Gastrocnemius medialis (tissue), 4 donors: ENCODE results near the gene KRTAP22-2. TPM values are rescaled to one million over a fixed set of nuclear protein-coding genes. Genes with fewer than 3 reads are reported as not detected.

Experiments used
- ATAC-seq, 2 donors: fragments of 150-250 bp; one replicate each; pipeline ENCODE4 v1.9.1; 2016
- DNase-seq, 2 donors: peaks; one replicate each; pipeline ENCODE4 v3.0.0-alpha.2; 2019
- H3K27ac ChIP-seq, 4 donors: fragments of 200-600 bp; sonication (generic); 1 replicate in 1 of 4; 2 replicates in 3 of 4; pipeline ENCODE4 v1.5.1; 2016 to 2018; ENCODE audit warnings: mild to moderate bottlenecking in 2 of 4, moderate library complexity in 1 of 4
- H3K27me3 ChIP-seq, 3 donors: fragments of 200-600 bp; sonication (generic) in 2 of 3; 1 replicate in 1 of 3; 2 replicates in 2 of 3; pipeline versions ENCODE4 v1.5.1 to v1.6.0; 2016 to 2019; ENCODE audit warnings: mild to moderate bottlenecking in 1 of 3, moderate library complexity in 1 of 3
- H3K36me3 ChIP-seq, 2 donors: fragments of 200-600 bp; sonication (generic) in 1 of 2; one replicate each; pipeline ENCODE4 v1.5.1; 2017 to 2018
- H3K4me1 ChIP-seq, 2 donors: fragments of 200-600 bp; sonication (generic) in 1 of 2; one replicate each; pipeline ENCODE4 v1.5.1; 2016 to 2017; ENCODE audit warnings: mild to moderate bottlenecking in 2 of 2
- H3K4me3 ChIP-seq, 4 donors: fragments of 200-600 bp; sonication (generic) in 3 of 4; 1 replicate in 1 of 4; 2 replicates in 3 of 4; pipeline ENCODE4 v1.5.1; 2016 to 2019; ENCODE audit warnings: mild to moderate bottlenecking in 2 of 4
- H3K9me3 ChIP-seq, 3 donors: fragments of 200-600 bp; sonication (generic) in 2 of 3; 1 replicate in 1 of 3; 2 replicates in 2 of 3; pipeline ENCODE4 v1.5.1; 2016 to 2019
- CTCF ChIP-seq, 5 experiments: fragments of 450-650 bp in 3 of 5; fragments of 200-600 bp in 2 of 5; sonication (generic) in 2 of 5; IDR thresholded peaks in 4 of 5; conservative IDR thresholded peaks in 1 of 5; 1 replicate in 4 of 5; 2 replicates in 1 of 5; pipeline ENCODE4 v1.5.1; 2016 to 2019; ENCODE audit warnings: antibody characterized with exemption in 5 of 5, mild to moderate bottlenecking in 3 of 5, moderate library complexity in 3 of 5
- POLR2A ChIP-seq, 2 donors: fragments of 450-650 bp; IDR thresholded peaks; one replicate each; pipeline ENCODE4 v1.6.1; 2017; ENCODE audit warnings: antibody characterized with exemption in 2 of 2, mild to moderate bottlenecking in 2 of 2, moderate library complexity in 2 of 2
- in situ Hi-C, 4 donors: fragments of 200-750 bp; cut with MboI; loops; one replicate each; pipeline versions ENCODE4 v1.15.0 to v1.8.0; 2017; ENCODE audit warnings: low sequenced_read_pairs in 4 of 4
- intact Hi-C: fragments of 100-400 bp; cut with DNase I; formaldehyde crosslinking; loops from one replicate; pipeline ENCODE4 v1.15.1; 2023; ENCODE audit warnings: low total_unique reads
- total RNA-seq, 4 donors: library from RNA; depleted of rRNA; stranded (reverse); fragments of >200 nt; gene quantifications; one replicate each; pipeline versions ENCODE4 v1.1.0 to v1.2.3, GENCODE V29; 2016

The KRTAP22-2 gene
- total RNA-seq, 4 donors from 2014 or later: not detected

DNA sequence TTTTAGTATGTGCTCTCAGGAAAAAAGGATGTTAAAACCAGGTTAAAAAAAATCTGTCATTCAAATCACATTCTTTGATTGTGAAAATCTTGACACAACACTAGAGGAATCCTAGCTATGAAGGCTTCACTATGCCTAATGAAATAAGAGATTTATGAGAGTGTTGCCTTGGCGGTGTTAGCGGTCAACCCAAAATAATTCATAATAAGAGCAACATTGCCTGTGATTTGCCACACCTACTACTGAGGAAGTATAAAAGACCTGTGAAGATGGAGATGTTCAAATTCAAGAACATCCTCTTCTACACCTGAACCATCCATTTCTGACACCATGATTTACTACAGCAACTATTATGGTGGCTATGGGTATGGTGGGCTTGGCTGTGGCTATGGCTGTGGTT lies 25.9 kb upstream of the KRTAP22-2 start, which contains the start of gene KRTAP20-1:
KRTAP20-1 (plus strand) TSS at position 301 of the 400 bp plus-strand sequence; CDS start at position 331, 30 bp downstream.
- Histone ChIP-seq H3K36me3 (no peaks in the 10 kb centered on the region), H3K9me3 (no peaks in the 10 kb centered on the region), H3K4me3 (no peak within 1 kb of the TSS), H3K4me1 (no peaks in the 10 kb centered on the region), H3K27ac (no peak within 1 kb of the TSS), H3K27me3 (no peaks in the 10 kb centered on the region)
- ATAC-seq: no peak
- no peak for DNase-seq
- in situ Hi-C loops: no loop called here
- TF ChIP-seq CTCF (IDR thresholded peaks at IDR 0.05 in 4 of 5, conservative IDR thresholded peaks at IDR 0.05 in 1 of 5) (no peak), POLR2A (IDR thresholded peaks at IDR 0.05) (no peak)
- intact Hi-C loops: no loop called here

- H3K9me3 ChIP-seq: no peaks in the 10 kb centered on the region
- no peak for DNase-seq
- TF ChIP-seq CTCF (IDR thresholded peaks at IDR 0.05 in 4 of 5, conservative IDR thresholded peaks at IDR 0.05 in 1 of 5) (no peak), POLR2A (IDR thresholded peaks at IDR 0.05) (no peak)
- H3K27ac ChIP-seq: no peak overlapping the region
- intact Hi-C loops (no loop called here), in situ Hi-C loops (no loop called here)
- no peak for ATAC-seq
- H3K4me1 ChIP-seq: no peaks in the 10 kb centered on the region
- no peak overlapping the region for H3K4me3 ChIP-seq
- H3K36me3 ChIP-seq: no peaks in the 10 kb centered on the region
- no peaks in the 10 kb centered on the region for H3K27me3 ChIP-seq
These were observed 25.0 kb upstream of the KRTAP22-2 start for GRCh38 chr21:30615199-30615598.

GRCh38 chr21:30613836-30614235 lies 23.6 kb upstream of the KRTAP22-2 start, which contains the start of gene KRTAP6-1:
KRTAP6-1 (minus strand) TSS chr21:30613930; CDS start chr21:30613904, 26 bp downstream.
- Histone ChIP-seq H3K9me3 (no peaks in the 10 kb centered on the region), H3K27ac (no peak within 1 kb of the TSS), H3K36me3 (no peaks in the 10 kb centered on the region), H3K27me3 (no peaks in the 10 kb centered on the region), H3K4me1 (no peaks in the 10 kb centered on the region), H3K4me3 (no peak within 1 kb of the TSS)
- ATAC-seq: no peak
- no peak for DNase-seq
- intact Hi-C loops: no loop called here
- in situ Hi-C loops: no loop called here
- TF ChIP-seq POLR2A (IDR thresholded peaks at IDR 0.05) (no peak), CTCF (IDR thresholded peaks at IDR 0.05 in 4 of 5, conservative IDR thresholded peaks at IDR 0.05 in 1 of 5) (no peak)

GRCh38 chr21:30612132-30612531 lies 21.9 kb upstream of the KRTAP22-2 start:
- no peaks in the 10 kb centered on the region for H3K9me3 ChIP-seq
- no peak for TF ChIP-seq CTCF (IDR thresholded peaks at IDR 0.05 in 4 of 5, conservative IDR thresholded peaks at IDR 0.05 in 1 of 5)
- TF ChIP-seq POLR2A (IDR thresholded peaks at IDR 0.05): no peak
- in situ Hi-C loops: no loop called here

DNA sequence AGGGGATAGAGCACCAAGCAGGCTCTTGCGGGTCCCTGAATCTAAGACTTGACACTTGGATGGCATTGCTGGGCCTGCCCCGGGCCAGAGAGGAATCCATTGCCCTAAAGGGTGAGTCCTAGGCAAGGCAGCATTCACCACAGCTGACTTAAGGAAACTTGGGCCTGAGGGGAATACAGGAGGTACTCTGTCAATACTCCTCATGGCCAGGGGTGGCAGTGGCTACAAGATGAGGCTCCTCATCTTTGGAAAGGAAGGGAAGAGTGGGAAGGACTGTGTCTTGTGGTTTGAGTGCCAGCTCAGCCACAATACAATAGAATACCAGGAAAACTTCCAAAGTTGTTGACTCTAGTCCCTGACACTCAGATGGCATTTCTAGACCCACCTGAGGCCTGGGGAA lies 15.8 kb upstream of the KRTAP22-2 start:
- Histone ChIP-seq H3K9me3 (no peaks in the 10 kb centered on the region), H3K4me3 (no peak overlapping the region), H3K4me1 (no peaks in the 10 kb centered on the region), H3K27me3 (no peaks in the 10 kb centered on the region), H3K27ac (no peak overlapping the region), H3K36me3 (no peaks in the 10 kb centered on the region)
- in situ Hi-C loops: no loop called here
- ATAC-seq (no peak), DNase-seq (no peak)
- TF ChIP-seq CTCF (IDR thresholded peaks at IDR 0.05 in 4 of 5, conservative IDR thresholded peaks at IDR 0.05 in 1 of 5) (no peak), POLR2A (IDR thresholded peaks at IDR 0.05) (no peak)
- intact Hi-C loops: no loop called here

More at GRCh38 chr21:30612132-30612531, 21.9 kb upstream of the KRTAP22-2 start:
- no peak overlapping the region for H3K27ac ChIP-seq
- H3K4me3 ChIP-seq: no peak overlapping the region
- no peaks in the 10 kb centered on the region for H3K4me1 ChIP-seq
- DNase-seq (no peak), ATAC-seq (no peak)
- no peaks in the 10 kb centered on the region for H3K36me3 ChIP-seq
- intact Hi-C loops: no loop called here
- no peaks in the 10 kb centered on the region for H3K27me3 ChIP-seq
